ENCODE data around the gene TAF1C. TPM values are rescaled to one million over a fixed set of nuclear protein-coding genes. Genes with fewer than 3 reads are reported as not detected.
"Not testable (repeated sequence)": the region's sequence is repeated elsewhere in the genome, so short reads cannot be mapped to it uniquely, and the experiment has no call there.

TAF1C gene
- total RNA-seq, 1 donor from 2014 or later = 80.2 TPM

- no peaks in the 10 kb centered on the region for H3K9me3 ChIP-seq
- DNase-seq (no peak), ATAC-seq (no peak)
- TF ChIP-seq, protein P1, sequence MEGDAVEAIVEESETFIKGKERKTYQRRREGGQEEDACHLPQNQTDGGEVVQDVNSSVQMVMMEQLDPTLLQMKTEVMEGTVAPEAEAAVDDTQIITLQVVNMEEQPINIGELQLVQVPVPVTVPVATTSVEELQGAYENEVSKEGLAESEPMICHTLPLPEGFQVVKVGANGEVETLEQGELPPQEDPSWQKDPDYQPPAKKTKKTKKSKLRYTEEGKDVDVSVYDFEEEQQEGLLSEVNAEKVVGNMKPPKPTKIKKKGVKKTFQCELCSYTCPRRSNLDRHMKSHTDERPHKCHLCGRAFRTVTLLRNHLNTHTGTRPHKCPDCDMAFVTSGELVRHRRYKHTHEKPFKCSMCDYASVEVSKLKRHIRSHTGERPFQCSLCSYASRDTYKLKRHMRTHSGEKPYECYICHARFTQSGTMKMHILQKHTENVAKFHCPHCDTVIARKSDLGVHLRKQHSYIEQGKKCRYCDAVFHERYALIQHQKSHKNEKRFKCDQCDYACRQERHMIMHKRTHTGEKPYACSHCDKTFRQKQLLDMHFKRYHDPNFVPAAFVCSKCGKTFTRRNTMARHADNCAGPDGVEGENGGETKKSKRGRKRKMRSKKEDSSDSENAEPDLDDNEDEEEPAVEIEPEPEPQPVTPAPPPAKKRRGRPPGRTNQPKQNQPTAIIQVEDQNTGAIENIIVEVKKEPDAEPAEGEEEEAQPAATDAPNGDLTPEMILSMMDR (IDR thresholded peaks at IDR 0.05) = no peak
- no peaks in the 10 kb centered on the region for H3K4me1 ChIP-seq
- intact Hi-C loops (cut with DNase I) = no loop called here
- H3K27ac ChIP-seq = no peak overlapping the region
- no peak overlapping the region for H3K4me3 ChIP-seq
- no peaks in the 10 kb centered on the region for H3K27me3 ChIP-seq
- H3K36me3 ChIP-seq = no peaks in the 10 kb centered on the region
Measured at GRCh38 chr16:84207251-84207650, 20.4 kb upstream of the TAF1C start.

GRCh38 chr16:84205976-84206691 lies 19.3 kb upstream of the TAF1C start:
- H3K27me3 ChIP-seq = no peaks in the 10 kb centered on the region
- no peaks in the 10 kb centered on the region for H3K36me3 ChIP-seq
- H3K4me1 ChIP-seq = no peaks in the 10 kb centered on the region
- no peak for DNase-seq
- intact Hi-C loops (cut with DNase I) = no loop called here
- no peak overlapping the region for H3K4me3 ChIP-seq
- no peak overlapping the region for H3K27ac ChIP-seq
- no peaks in the 10 kb centered on the region for H3K9me3 ChIP-seq
- TF ChIP-seq, protein P1 (IDR thresholded peaks at IDR 0.05) = no peak
- peak; percentile 49 for ATAC-seq

DNA sequence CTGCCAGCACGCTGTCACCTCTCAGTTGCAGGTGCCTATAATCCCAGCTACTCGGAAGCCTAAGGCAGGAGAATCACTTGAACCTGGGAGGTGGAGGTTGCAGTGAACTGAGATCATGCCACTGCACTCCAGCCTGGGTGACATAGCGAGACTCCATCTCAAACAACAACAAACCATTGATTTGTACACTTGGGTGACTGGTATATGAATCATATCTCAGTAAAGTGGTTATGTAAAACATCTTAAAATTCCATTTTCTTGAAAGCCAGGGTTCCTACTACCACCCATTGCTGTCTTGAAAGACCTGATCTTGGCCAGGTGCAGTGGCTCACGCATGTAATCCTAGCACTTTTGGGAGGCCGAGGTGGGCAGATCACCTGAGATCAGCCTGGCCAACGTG lies 18.3 kb upstream of the TAF1C start:
- H3K4me3 ChIP-seq; H3K9me3 ChIP-seq; DNase-seq; intact Hi-C loops (cut with DNase I); H3K4me1 ChIP-seq; ATAC-seq; H3K27me3 ChIP-seq; H3K27ac ChIP-seq; H3K36me3 ChIP-seq: not testable (repeated sequence)

GRCh38 chr16:84204551-84204950 lies 17.7 kb upstream of the TAF1C start:
- intact Hi-C loops (cut with DNase I) = not testable (repeated sequence)

GRCh38 chr16:84199861-84200260 lies 13.0 kb upstream of the TAF1C start:
- H3K4me3 ChIP-seq = no peak overlapping the region
- intact Hi-C loops (cut with DNase I) = no loop called here
- no peaks in the 10 kb centered on the region for H3K36me3 ChIP-seq
- H3K27me3 ChIP-seq = no peaks in the 10 kb centered on the region
- DNase-seq (peak; percentile 71), ATAC-seq (peak; percentile 83)
- TF ChIP-seq, protein P1 (IDR thresholded peaks at IDR 0.05) = no peak
- H3K27ac ChIP-seq = no peak overlapping the region
- no peaks in the 10 kb centered on the region for H3K9me3 ChIP-seq
- no peaks in the 10 kb centered on the region for H3K4me1 ChIP-seq

More at GRCh38 chr16:84204551-84204950, 17.7 kb upstream of the TAF1C start:
- not testable (repeated sequence) for ATAC-seq, H3K4me3 ChIP-seq, DNase-seq, H3K4me1 ChIP-seq, H3K9me3 ChIP-seq, H3K27me3 ChIP-seq, H3K27ac ChIP-seq, H3K36me3 ChIP-seq

GRCh38 chr16:84199097-84199496 lies 12.2 kb upstream of the TAF1C start:
- intact Hi-C loops (cut with DNase I) = no loop called here
- Histone ChIP-seq H3K4me1 (no peaks in the 10 kb centered on the region), H3K36me3 (no peaks in the 10 kb centered on the region), H3K9me3 (no peaks in the 10 kb centered on the region), H3K27ac (no peak overlapping the region), H3K4me3 (no peak overlapping the region), H3K27me3 (no peaks in the 10 kb centered on the region)
- TF ChIP-seq, protein P1 (IDR thresholded peaks at IDR 0.05) = no peak
- ATAC-seq (no peak), DNase-seq (no peak)

DNA sequence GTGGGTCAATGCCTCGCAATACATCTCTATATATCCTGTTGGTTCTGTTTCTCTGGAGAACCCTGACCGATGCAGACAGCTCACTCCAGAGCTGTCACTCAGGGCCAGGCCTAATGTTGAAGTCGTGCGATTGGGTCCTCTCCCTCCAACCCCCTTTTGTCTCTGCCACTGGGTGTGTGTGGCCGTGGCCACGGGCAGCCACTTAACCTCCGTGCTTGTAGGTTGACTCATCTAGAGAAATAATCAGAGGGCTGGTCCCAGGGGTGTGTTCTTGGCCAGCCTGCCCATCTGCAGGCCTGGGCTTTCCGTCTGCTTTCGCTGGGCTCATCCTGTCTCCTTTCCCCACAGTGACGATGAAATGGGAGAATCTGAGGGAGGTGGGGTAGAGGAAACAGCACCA lies 11.5 kb upstream of the TAF1C start:
- Histone ChIP-seq H3K9me3 (no peaks in the 10 kb centered on the region), H3K4me1 (no peaks in the 10 kb centered on the region), H3K27ac (no peak overlapping the region), H3K4me3 (no peak overlapping the region), H3K27me3 (no peaks in the 10 kb centered on the region), H3K36me3 (no peaks in the 10 kb centered on the region)
- ATAC-seq = no peak
- no peak for DNase-seq
- TF ChIP-seq, protein P1 (IDR thresholded peaks at IDR 0.05) = no peak
- intact Hi-C loops (cut with DNase I) = no loop called here
